Neural progenitor cell (in vitro differentiated cells): Measurements from ENCODE around the gene HDDC3. TPM values are rescaled to one million over a fixed set of nuclear protein-coding genes. Genes with fewer than 3 reads are reported as not detected.
A peak's percentile ranks its signal among the peaks of the same experiment; 100 is the strongest.

Experiments
- DNase-seq: peaks from one replicate; pipeline ENCODE4 v3.0.0-alpha.2; 2016; ENCODE audit warnings: low spot score
- H2AFZ ChIP-seq: fragments of 200-600 bp; sonication (generic); replicated peaks from 2 replicates; pipeline ENCODE4 v1.6.1; 2016; ENCODE audit warnings: antibody characterized with exemption
- H3F3A ChIP-seq: fragments of 200-600 bp; sonication (generic); 2 replicates; pipeline ENCODE4 v1.6.1; 2016; ENCODE audit warnings: antibody characterized with exemption, low read depth
- H3K27ac ChIP-seq: fragments of 200-600 bp; sonication (generic); 2 replicates; pipeline ENCODE4 v1.5.1; 2016; ENCODE audit warnings: mild to moderate bottlenecking
- H3K27me3 ChIP-seq: fragments of 200-600 bp; sonication (generic); 2 replicates; pipeline ENCODE4 v1.6.1; 2016; ENCODE audit warnings: mild to moderate bottlenecking, moderate library complexity
- H3K36me3 ChIP-seq: fragments of 200-600 bp; sonication (generic); 2 replicates; pipeline ENCODE4 v1.5.1; 2016
- H3K4me1 ChIP-seq: fragments of 200-600 bp; sonication (generic); 2 replicates; pipeline ENCODE4 v1.6.1; 2016; ENCODE audit warnings: mixed run types
- H3K4me2 ChIP-seq: fragments of 200-600 bp; sonication (generic); 2 replicates; pipeline ENCODE4 v1.6.1; 2016
- H3K4me3 ChIP-seq: fragments of 200-600 bp; sonication (generic); 2 replicates; pipeline ENCODE4 v1.5.1; 2016
- H3K79me2 ChIP-seq: fragments of 200-600 bp; sonication (generic); 2 replicates; pipeline ENCODE4 v1.6.1; 2016; ENCODE audit warnings: low read depth
- H3K9ac ChIP-seq: fragments of 200-600 bp; sonication (generic); 2 replicates; pipeline ENCODE4 v1.6.1; 2016
- H3K9me3 ChIP-seq: fragments of 200-600 bp; sonication (generic); 2 replicates; pipeline ENCODE4 v1.5.1; 2016; ENCODE audit warnings: low read depth
- H4K20me1 ChIP-seq: fragments of 200-600 bp; sonication (generic); 2 replicates; pipeline ENCODE4 v1.6.1; 2016; ENCODE audit warnings: low read depth
- H3K27ac Mint-ChIP-seq: 3 replicates; pipeline ENCODE4 v1.8.0; 2021; ENCODE audit warnings: mixed read lengths
- H3K27me3 Mint-ChIP-seq: 2 replicates; pipeline ENCODE4 v1.8.0; 2022; ENCODE audit warnings: low read depth, mild to moderate bottlenecking, inconsistent platforms, moderate library complexity, mixed read lengths; ENCODE audit not compliant: insufficient read depth
- H3K36me3 Mint-ChIP-seq: 3 replicates; pipeline ENCODE4 v1.8.0; 2021; ENCODE audit warnings: mixed read lengths
- H3K4me1 Mint-ChIP-seq: 3 replicates; pipeline ENCODE4 v1.8.0; 2021; ENCODE audit warnings: mixed read lengths
- H3K4me3 Mint-ChIP-seq: 3 replicates; pipeline ENCODE4 v1.8.0; 2021; ENCODE audit warnings: mild to moderate bottlenecking, moderate library complexity, mixed read lengths
- H3K9me3 Mint-ChIP-seq: 3 replicates; pipeline ENCODE4 v1.8.0; 2020; ENCODE audit warnings: mixed read lengths
- CTCF ChIP-seq: fragments of 200-600 bp; sonication (generic); IDR thresholded peaks from 2 replicates; pipeline ENCODE4 v1.5.1; 2017; ENCODE audit warnings: antibody characterized with exemption, mild to moderate bottlenecking
- EZH2 ChIP-seq: fragments of 200-600 bp; sonication (generic); IDR thresholded peaks from 2 replicates; pipeline ENCODE4 v1.6.1; 2017; ENCODE audit warnings: antibody characterized with exemption, mild to moderate bottlenecking, moderate library complexity
- EZH2phosphoT487 ChIP-seq: fragments of 200-600 bp; sonication (generic); IDR thresholded peaks from 2 replicates; pipeline ENCODE4 v1.6.1; 2017; ENCODE audit warnings: antibody characterized with exemption
- total RNA-seq: library from RNA; depleted of rRNA; stranded (reverse); fragments of >200 nt; gene quantifications from 2 replicates; pipeline ENCODE4 v1.2.3, GENCODE V29; 2015; ENCODE audit warnings: low replicate concordance

The HDDC3 gene
- total RNA-seq, 1 donor from 2014 or later, result 20.4 TPM

- Histone ChIP-seq H3K36me3 (no peaks in the 10 kb centered on the region), H3F3A (peaks cover 3% of the 10 kb centered on the region), H2AFZ (no peak overlapping the region), H3K27ac (no peak overlapping the region), H3K9me3 (no peaks in the 10 kb centered on the region), H3K27me3 (no peaks in the 10 kb centered on the region), H3K9ac (no peak overlapping the region), H4K20me1 (no peaks in the 10 kb centered on the region), H3K79me2 (no peaks in the 10 kb centered on the region), H3K4me2 (no peak overlapping the region), H3K4me3 (no peak overlapping the region), H3K4me1 (no peaks in the 10 kb centered on the region)
- H3K4me3 Mint-ChIP-seq, result peak overlapping the region; percentile 24
- peak; percentile 26 for DNase-seq
- H3K36me3 Mint-ChIP-seq, result no peaks in the 10 kb centered on the region
- TF ChIP-seq EZH2phosphoT487 (no peak), EZH2 (no peak), CTCF (peak; percentile 14)
- H3K27me3 Mint-ChIP-seq, result peaks cover 3% of the 10 kb centered on the region
- H3K27ac Mint-ChIP-seq, result no peak overlapping the region
- no peaks in the 10 kb centered on the region for H3K9me3 Mint-ChIP-seq
- no peaks in the 10 kb centered on the region for H3K4me1 Mint-ChIP-seq
Measured at GRCh38 chr15:90895571-90896117, 36.7 kb downstream of the HDDC3 start.

GRCh38 chr15:90893175-90894090 lies 38.9 kb downstream of the HDDC3 start:
- no peak overlapping the region for H3K4me3 ChIP-seq
- no peak overlapping the region for H3K4me2 ChIP-seq
- H3K27me3 ChIP-seq, result no peaks in the 10 kb centered on the region
- H3K9ac ChIP-seq, result no peak overlapping the region
- no peak overlapping the region for H3K4me3 Mint-ChIP-seq
- no peaks in the 10 kb centered on the region for H3K9me3 ChIP-seq
- no peak overlapping the region for H3K27ac ChIP-seq
- DNase-seq, result no peak
- TF ChIP-seq EZH2 (no peak), CTCF (no peak), EZH2phosphoT487 (no peak)
- no peak overlapping the region for H3K27ac Mint-ChIP-seq
- H3K36me3 ChIP-seq, result no peaks in the 10 kb centered on the region
- H3K79me2 ChIP-seq, result no peaks in the 10 kb centered on the region
- H3K36me3 Mint-ChIP-seq, result no peaks in the 10 kb centered on the region
- H4K20me1 ChIP-seq, result no peaks in the 10 kb centered on the region
- peaks cover under 1% of the 10 kb centered on the region for H3K4me1 Mint-ChIP-seq
- H3K9me3 Mint-ChIP-seq, result no peaks in the 10 kb centered on the region
- H3F3A ChIP-seq, result peaks cover 3% of the 10 kb centered on the region
- H3K4me1 ChIP-seq, result no peaks in the 10 kb centered on the region
- H3K27me3 Mint-ChIP-seq, result peaks cover 5% of the 10 kb centered on the region
- no peak overlapping the region for H2AFZ ChIP-seq

- Histone ChIP-seq H3F3A (peaks cover 3% of the 10 kb centered on the region), H3K27me3 (no peaks in the 10 kb centered on the region), H3K9me3 (no peaks in the 10 kb centered on the region), H3K4me3 (no peak overlapping the region), H3K36me3 (no peaks in the 10 kb centered on the region), H2AFZ (no peak overlapping the region), H3K4me1 (no peaks in the 10 kb centered on the region), H3K4me2 (no peak overlapping the region), H3K9ac (no peak overlapping the region), H3K27ac (no peak overlapping the region), H4K20me1 (no peaks in the 10 kb centered on the region), H3K79me2 (no peaks in the 10 kb centered on the region)
- Mint-ChIP-seq H3K4me3 (no peak overlapping the region), H3K27ac (no peak overlapping the region), H3K4me1 (peaks cover 3% of the 10 kb centered on the region), H3K27me3 (peaks cover 5% of the 10 kb centered on the region), H3K36me3 (no peaks in the 10 kb centered on the region), H3K9me3 (no peaks in the 10 kb centered on the region)
- TF ChIP-seq CTCF (no peak), EZH2phosphoT487 (no peak), EZH2 (no peak)
- no peak for DNase-seq
Measured at GRCh38 chr15:90892498-90893174, 39.7 kb downstream of the HDDC3 start.
